ENCODE results near the gene CHST2. TPM values are rescaled to one million over a fixed set of nuclear protein-coding genes. Genes with fewer than 3 reads are reported as not detected.

CHST2 gene
- total RNA-seq, 1 experiment from 2014 or later: 0.38 TPM

DNA sequence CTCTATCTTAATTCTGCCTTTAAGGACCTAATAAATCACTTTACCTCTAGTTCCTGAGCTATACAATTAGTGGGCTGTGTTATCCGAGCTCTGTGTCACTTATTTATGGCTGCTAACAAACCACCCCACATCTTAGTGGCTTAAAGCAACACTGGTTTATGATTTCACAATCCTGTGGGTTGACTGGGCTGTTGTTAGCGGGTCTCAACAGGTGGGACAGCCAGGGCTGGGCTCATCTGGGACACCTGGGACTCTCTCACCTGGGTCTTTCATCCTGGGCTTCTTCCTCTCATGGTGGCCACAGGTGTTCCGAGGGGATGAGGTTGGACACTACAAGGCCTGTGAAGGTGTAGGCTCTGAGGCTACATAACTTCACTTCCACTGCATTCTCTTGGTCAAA lies 35.8 kb upstream of the CHST2 start:
- intact Hi-C loops (cut with micrococcal nuclease; ENCODE audit: unreplicated experiment): no loop called here
- CTCF ChIA-PET: no interaction called here

DNA sequence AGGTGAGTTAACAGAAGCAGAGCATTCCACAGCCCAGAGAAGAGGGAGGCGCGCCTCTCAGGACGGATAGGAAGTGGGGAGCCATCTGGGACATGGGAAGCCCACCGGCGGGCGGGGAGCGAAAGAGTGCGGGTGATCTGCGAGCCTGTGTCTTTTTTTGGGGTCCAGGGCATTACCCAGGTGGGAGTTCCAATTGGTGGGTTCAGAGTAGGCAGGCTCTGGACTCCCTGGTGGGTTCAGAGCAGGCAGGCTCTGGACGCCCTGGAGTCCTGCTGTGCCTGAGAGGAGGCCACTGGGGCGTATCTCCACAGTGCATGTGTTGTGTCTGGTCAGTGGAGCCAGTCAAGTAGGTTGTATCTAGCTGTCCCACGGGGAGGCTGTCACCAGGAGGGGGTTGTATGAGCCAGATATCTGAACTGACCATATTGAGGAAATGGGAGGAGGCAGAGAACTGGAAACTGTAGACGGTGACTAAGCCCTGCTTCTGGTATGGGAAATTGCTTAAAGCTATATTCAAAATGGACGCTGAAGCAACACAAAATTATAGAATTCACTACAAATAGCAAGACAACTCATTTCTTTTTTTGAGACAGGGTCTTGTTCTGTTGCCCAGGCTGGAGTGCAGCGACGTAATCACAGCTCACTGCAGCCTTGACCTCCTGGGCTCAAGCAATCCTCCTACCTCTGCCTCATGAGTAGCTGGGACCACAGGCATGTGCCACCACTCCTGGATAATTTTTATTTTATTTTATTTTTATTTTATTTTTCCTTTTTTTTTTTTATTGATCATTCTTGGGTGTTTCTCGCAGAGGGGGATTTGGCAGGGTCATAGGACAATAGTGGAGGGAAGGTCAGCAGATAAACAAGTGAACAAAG lies 34.5 kb upstream of the CHST2 start:
- Mint-ChIP-seq H3K4me1 (ENCODE audit: low read depth, unreplicated experiment) (no peaks in the 10 kb centered on the region), H3K36me3 (ENCODE audit: insufficient read depth, unreplicated experiment) (no peaks in the 10 kb centered on the region), H3K27ac (ENCODE audit: unreplicated experiment) (no peak overlapping the region), H3K4me3 (ENCODE audit: low read depth, unreplicated experiment) (no peak overlapping the region), H3K9me3 (ENCODE audit: low read depth, unreplicated experiment) (peaks cover 2% of the 10 kb centered on the region), H3K27me3 (ENCODE audit: unreplicated experiment) (peaks cover 37% of the 10 kb centered on the region)
- intact Hi-C loops (cut with micrococcal nuclease; ENCODE audit: unreplicated experiment): no loop called here
- DNase-seq: no peak
- CTCF ChIA-PET: interaction anchor here (0.6 kb wide), 1 partner anchor 69 kb away, joined by 3 read pairs; no protein-coding TSS in a partner anchor
- BruUV-seq (replicated peaks): no TSS peak
- TF ChIP-seq, protein P1, sequence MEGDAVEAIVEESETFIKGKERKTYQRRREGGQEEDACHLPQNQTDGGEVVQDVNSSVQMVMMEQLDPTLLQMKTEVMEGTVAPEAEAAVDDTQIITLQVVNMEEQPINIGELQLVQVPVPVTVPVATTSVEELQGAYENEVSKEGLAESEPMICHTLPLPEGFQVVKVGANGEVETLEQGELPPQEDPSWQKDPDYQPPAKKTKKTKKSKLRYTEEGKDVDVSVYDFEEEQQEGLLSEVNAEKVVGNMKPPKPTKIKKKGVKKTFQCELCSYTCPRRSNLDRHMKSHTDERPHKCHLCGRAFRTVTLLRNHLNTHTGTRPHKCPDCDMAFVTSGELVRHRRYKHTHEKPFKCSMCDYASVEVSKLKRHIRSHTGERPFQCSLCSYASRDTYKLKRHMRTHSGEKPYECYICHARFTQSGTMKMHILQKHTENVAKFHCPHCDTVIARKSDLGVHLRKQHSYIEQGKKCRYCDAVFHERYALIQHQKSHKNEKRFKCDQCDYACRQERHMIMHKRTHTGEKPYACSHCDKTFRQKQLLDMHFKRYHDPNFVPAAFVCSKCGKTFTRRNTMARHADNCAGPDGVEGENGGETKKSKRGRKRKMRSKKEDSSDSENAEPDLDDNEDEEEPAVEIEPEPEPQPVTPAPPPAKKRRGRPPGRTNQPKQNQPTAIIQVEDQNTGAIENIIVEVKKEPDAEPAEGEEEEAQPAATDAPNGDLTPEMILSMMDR (IDR thresholded peaks at IDR 0.05; ENCODE audit: unreplicated experiment): no peak

More for the DNA sequence above, 35.8 kb upstream of the CHST2 start:
- TF ChIP-seq, protein P1 (IDR thresholded peaks at IDR 0.05; ENCODE audit: unreplicated experiment): no peak
- Mint-ChIP-seq H3K9me3 (ENCODE audit: low read depth, unreplicated experiment) (peaks cover 2% of the 10 kb centered on the region), H3K27ac (ENCODE audit: unreplicated experiment) (no peak overlapping the region), H3K4me1 (ENCODE audit: low read depth, unreplicated experiment) (no peaks in the 10 kb centered on the region), H3K27me3 (ENCODE audit: unreplicated experiment) (peaks cover 42% of the 10 kb centered on the region), H3K4me3 (ENCODE audit: low read depth, unreplicated experiment) (no peak overlapping the region), H3K36me3 (ENCODE audit: insufficient read depth, unreplicated experiment) (no peaks in the 10 kb centered on the region)
- no TSS peak for BruUV-seq (replicated peaks)
- no peak for DNase-seq

DNA sequence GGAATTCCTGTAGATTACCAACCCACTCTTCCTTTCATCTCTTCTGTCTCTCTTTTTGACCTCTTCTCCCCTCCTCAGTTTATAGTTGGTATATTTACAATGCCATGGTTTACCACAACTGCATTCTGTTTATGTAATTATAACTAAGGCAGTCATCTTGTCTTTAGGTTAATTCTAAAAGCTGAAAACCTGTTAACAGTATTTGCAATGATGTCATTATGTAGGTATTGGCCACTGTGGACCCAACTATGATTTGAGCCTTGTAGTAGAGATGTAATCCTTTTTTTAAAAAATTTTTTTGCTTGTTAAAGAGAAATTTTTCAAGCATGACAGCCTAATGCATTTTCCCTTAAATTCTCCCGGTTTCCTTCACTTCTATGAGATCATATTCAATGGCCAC lies 30.7 kb upstream of the CHST2 start:
- Mint-ChIP-seq H3K9me3 (ENCODE audit: low read depth, unreplicated experiment) (peaks cover 2% of the 10 kb centered on the region), H3K36me3 (ENCODE audit: insufficient read depth, unreplicated experiment) (no peaks in the 10 kb centered on the region), H3K4me3 (ENCODE audit: low read depth, unreplicated experiment) (no peak overlapping the region), H3K27ac (ENCODE audit: unreplicated experiment) (no peak overlapping the region), H3K27me3 (ENCODE audit: unreplicated experiment) (peaks cover 17% of the 10 kb centered on the region), H3K4me1 (ENCODE audit: low read depth, unreplicated experiment) (no peaks in the 10 kb centered on the region)
- TF ChIP-seq, protein P1 (IDR thresholded peaks at IDR 0.05; ENCODE audit: unreplicated experiment): no peak
- BruUV-seq (replicated peaks): no TSS peak
- CTCF ChIA-PET: no interaction called here
- intact Hi-C loops (cut with micrococcal nuclease; ENCODE audit: unreplicated experiment): no loop called here
- no peak for DNase-seq

DNA sequence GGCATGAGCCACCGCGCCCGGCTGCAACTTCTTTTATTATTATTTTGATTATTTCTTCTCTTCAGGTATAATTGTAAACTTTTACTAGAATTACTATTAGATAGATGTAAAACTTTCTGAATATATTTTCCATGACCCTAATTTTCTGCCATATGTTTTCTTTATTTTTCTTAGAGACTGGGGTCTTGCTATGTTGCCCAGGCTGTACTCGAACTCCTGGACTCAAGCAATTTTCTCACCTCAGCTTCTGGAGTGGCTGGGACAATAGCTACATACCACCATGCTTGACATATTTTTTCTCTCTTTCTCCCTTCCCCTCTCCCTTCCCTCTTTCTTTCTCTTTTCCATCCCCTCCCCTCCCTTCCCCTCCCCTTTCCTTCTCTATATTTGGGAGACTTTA lies 29.6 kb upstream of the CHST2 start:
- Mint-ChIP-seq H3K27me3 (ENCODE audit: unreplicated experiment) (peaks cover 17% of the 10 kb centered on the region), H3K36me3 (ENCODE audit: insufficient read depth, unreplicated experiment) (no peaks in the 10 kb centered on the region), H3K27ac (ENCODE audit: unreplicated experiment) (no peak overlapping the region), H3K4me1 (ENCODE audit: low read depth, unreplicated experiment) (no peaks in the 10 kb centered on the region), H3K4me3 (ENCODE audit: low read depth, unreplicated experiment) (no peak overlapping the region), H3K9me3 (ENCODE audit: low read depth, unreplicated experiment) (no peaks in the 10 kb centered on the region)
- DNase-seq: no peak
- BruUV-seq (replicated peaks): no TSS peak
- intact Hi-C loops (cut with micrococcal nuclease; ENCODE audit: unreplicated experiment): no loop called here
- CTCF ChIA-PET: interaction anchor here (0.6 kb wide), 1 partner anchor 908 kb away, joined by 10 read pairs; no protein-coding TSS in a partner anchor
- TF ChIP-seq, protein P1 (IDR thresholded peaks at IDR 0.05; ENCODE audit: unreplicated experiment): no peak

Measured in Calu3 (cell line).